Fibroblast of pulmonary artery (primary cell): Measurements from ENCODE around the gene EVA1A.
"Not testable (repeated sequence)": the region's sequence is repeated elsewhere in the genome, so short reads cannot be mapped to it uniquely, and the experiment has no call there.

Experiments
- DNase-seq: peaks from one replicate; pipeline ENCODE4 v3.0.0-alpha.2; 2010; ENCODE audit warnings: low read depth
- H3K4me3 ChIP-seq: replicated peaks from 2 replicates; pipeline ENCODE4 v1.5.1; 2011; ENCODE audit warnings: low read depth, mild to moderate bottlenecking, control low read depth, low read length, moderate library complexity
- TF ChIP-seq, protein P1 (sequence below): IDR thresholded peaks from 2 replicates; pipeline ENCODE4 v1.5.1; 2011; ENCODE audit warnings: mild to moderate bottlenecking, control low read depth, low read length, inconsistent platforms; ENCODE audit errors: missing control alignments

Gene EVA1A

DNA sequence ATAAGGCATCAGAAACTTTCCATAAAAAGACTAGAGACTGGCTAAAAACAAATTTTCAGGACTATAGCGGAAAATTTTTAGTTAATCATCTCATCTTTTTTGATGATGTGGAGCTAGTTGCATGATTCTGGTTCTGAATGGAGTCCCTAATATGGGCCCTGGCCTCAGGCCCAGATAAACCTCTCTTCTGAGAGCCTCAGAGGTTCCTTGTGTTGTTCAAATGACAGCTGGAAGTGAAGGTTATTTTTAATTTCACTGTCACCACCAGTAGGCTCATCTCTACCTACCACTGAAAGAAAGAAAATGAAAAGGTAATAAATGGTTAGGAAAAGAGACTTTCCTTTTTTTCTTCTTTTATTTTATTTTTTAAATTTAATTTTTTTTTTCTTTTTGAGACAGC, 75.9 kb downstream of the EVA1A start:
- no peak for DNase-seq
- TF ChIP-seq, protein P1, sequence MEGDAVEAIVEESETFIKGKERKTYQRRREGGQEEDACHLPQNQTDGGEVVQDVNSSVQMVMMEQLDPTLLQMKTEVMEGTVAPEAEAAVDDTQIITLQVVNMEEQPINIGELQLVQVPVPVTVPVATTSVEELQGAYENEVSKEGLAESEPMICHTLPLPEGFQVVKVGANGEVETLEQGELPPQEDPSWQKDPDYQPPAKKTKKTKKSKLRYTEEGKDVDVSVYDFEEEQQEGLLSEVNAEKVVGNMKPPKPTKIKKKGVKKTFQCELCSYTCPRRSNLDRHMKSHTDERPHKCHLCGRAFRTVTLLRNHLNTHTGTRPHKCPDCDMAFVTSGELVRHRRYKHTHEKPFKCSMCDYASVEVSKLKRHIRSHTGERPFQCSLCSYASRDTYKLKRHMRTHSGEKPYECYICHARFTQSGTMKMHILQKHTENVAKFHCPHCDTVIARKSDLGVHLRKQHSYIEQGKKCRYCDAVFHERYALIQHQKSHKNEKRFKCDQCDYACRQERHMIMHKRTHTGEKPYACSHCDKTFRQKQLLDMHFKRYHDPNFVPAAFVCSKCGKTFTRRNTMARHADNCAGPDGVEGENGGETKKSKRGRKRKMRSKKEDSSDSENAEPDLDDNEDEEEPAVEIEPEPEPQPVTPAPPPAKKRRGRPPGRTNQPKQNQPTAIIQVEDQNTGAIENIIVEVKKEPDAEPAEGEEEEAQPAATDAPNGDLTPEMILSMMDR: no peak
- H3K4me3 ChIP-seq: no peak overlapping the region

DNA sequence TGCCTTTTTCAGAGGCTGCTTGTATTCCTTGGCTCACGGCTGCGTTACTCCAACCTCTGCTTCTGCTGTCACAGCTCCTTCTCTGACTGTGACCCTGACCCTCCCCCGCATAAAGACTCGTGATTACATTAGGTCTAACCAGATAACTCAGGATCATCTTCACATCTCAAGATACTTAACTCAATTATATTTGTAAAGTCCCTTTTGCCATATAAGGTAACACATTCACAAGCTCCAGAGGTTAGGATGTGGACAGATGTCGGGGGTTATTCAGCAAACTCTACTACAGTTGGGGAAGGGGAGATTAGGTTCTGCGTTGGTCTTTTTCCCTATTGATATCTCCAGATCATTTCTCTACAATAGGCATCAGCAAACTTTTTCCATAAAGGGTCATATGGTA, 76.9 kb downstream of the EVA1A start:
- no peak for DNase-seq
- no peak overlapping the region for H3K4me3 ChIP-seq
- TF ChIP-seq, protein P1: no peak

DNA sequence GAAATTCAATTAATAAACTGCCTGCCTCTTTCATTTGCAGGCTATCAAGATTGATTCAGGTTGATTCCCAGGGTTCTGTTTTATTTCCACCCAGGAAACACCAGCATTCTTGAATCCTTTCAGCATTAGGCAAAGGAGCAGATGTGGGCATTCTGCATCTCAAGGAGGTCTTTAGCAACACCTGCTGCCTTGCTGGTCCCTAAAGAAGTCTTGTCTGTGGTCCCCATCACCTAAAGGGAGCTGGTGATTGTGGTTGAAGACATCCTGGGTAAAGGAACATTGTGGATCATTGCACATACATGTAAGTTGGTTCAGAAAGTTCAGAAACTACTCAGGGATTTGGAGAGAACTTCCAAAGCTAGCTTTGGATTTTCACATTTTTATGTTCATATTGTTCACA, 78.3 kb downstream of the EVA1A start:
- no peak overlapping the region for H3K4me3 ChIP-seq
- DNase-seq: no peak
- TF ChIP-seq, protein P1: no peak

DNA sequence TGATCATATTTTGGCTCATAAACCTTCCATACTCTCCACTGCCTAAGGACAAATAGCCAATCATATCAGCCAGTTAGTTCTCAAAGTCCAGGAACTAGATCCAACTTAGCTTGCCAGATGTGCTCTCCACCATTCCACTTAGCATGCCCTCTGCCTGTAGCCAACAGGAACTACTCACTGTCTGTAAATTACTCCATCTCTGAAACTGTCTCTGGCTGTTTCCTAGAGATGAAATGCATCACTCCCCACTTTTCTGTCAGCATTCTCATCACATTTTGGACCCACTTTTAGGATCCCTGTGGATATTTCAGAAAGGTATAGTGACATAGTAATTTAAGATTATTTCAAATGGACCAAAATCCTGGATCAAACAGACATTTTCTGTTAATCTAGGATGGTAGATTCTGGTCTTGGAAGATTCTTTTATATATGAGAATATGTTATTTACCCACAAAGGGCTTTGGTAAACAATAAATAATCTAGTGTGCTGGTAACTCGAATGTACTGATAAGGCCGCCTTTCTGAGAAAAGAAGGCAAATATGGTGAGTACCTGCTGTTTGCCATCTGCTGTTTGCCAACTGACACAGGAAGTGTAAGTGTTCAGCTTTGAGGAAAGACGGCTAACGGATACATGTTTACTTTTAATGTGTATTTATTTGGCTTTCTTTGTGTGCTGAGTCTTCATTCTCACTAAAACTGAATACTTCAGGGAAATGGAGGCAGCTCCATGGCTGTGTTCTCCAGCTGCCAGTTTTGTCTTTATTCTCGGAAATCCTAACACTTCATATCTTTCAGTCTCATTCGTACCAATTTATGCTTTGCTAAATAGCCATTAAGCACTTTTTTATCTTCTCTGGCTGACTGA, 79.5 kb downstream of the EVA1A start:
- TF ChIP-seq, protein P1: peak; percentile 62
- no peak overlapping the region for H3K4me3 ChIP-seq
- peak; percentile 48 for DNase-seq

DNA sequence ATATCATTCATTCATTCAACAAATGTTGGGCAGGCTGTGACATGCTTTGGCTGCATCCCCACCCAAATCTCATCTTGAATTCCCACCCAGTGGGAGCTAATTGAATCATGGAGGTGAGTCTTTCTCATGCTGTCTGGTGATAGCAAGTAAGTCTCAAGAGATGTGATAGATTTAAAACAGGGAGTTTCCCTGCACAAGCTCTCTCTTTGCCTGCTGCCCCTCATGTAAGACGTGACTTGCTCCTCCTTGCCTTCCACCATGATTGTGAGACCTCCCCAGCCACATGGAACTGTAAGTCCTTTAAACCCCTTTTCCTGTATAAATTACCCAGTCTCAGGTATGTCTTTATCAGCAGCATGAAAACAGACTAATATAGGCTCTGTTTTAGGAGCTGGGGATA, 83.0 kb downstream of the EVA1A start:
- H3K4me3 ChIP-seq, DNase-seq: not testable (repeated sequence)

DNA sequence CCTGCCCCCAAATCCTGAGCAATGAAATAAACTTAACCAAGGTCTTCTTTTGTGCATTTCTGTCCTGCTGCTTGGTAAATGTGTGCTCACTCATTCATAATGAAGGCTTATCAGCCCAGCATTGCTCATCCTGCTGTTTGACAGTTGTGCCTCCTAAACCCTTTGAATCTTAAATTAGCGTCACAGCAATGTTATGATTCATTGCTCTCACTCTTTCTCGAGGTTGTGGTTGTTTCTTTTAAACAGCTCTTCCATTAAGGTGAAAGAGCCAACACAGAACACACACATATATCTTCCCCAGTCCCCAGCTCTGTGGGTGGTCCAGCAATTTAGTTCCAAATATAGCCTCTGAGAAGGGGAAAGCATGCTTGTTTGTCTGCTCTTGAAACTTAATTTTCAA, 84.0 kb downstream of the EVA1A start:
- DNase-seq: peak; percentile 13
- no peak overlapping the region for H3K4me3 ChIP-seq
- TF ChIP-seq, protein P1: no peak

DNA sequence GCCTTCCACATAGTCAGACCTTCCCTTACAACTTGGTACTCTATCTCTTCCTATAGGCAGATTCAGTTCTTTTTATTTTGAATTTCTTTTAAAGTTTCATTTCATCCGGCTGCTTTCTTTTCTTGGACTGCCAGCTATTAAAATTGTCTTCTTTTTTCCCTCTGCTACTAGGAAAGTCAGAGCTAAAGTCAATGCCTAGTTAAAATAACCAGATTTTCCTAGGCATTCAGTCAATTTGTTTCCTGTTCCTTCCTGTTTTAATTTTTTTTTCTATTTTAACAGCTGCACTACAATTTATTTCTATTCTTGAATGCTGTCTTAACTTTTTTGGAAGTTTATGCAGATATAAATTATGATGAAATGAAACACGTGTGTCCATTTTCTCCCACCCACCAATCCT, 84.8 kb downstream of the EVA1A start:
- no peak overlapping the region for H3K4me3 ChIP-seq
- TF ChIP-seq, protein P1: no peak
- no peak for DNase-seq
